Testis (tissue), 5 donors: Measurements from ENCODE around the gene SCAF11. TPM values are rescaled to one million over a fixed set of nuclear protein-coding genes. Genes with fewer than 3 reads are reported as not detected.
"Not testable (repeated sequence)": the region's sequence is repeated elsewhere in the genome, so short reads cannot be mapped to it uniquely, and the experiment has no call there.

Experiments used
- DNase-seq: peaks from one replicate; pipeline ENCODE4 v3.0.0-alpha.2; 2019
- H3K27ac ChIP-seq, 2 donors: fragments of 200-600 bp; sonication (generic); one replicate each; pipeline ENCODE4 v1.5.1; 2019
- H3K27me3 ChIP-seq: fragments of 200-600 bp; sonication (generic); one replicate; pipeline ENCODE4 v1.5.1; 2019
- H3K36me3 ChIP-seq: fragments of 200-600 bp; sonication (generic); one replicate; pipeline ENCODE4 v1.5.1; 2017; ENCODE audit warnings: low read depth; ENCODE audit errors: missing control alignments
- H3K4me1 ChIP-seq: fragments of 200-600 bp; sonication (generic); one replicate; pipeline ENCODE4 v1.5.1; 2019
- H3K4me3 ChIP-seq, 2 donors: fragments of 200-600 bp; sonication (generic); one replicate each; pipeline ENCODE4 v1.5.1; 2017 to 2019
- H3K9me3 ChIP-seq: fragments of 200-600 bp; sonication (generic); one replicate; pipeline ENCODE4 v1.5.1; 2017
- POLR2A ChIP-seq: fragments of 450-650 bp; IDR thresholded peaks from one replicate; pipeline ENCODE4 v1.6.1; 2017; ENCODE audit warnings: antibody characterized with exemption, mild to moderate bottlenecking, moderate library complexity
- WGBS, 2 donors: methylation state at CpG; one replicate each; pipeline ENCODE4 v1.1.5; 2018; 5-methylcytosine and 5-hydroxymethylcytosine counted together
- intact Hi-C: fragments of 100-400 bp; cut with DNase I; formaldehyde crosslinking; loops from one replicate; pipeline ENCODE4 v1.15.1; 2023; ENCODE audit warnings: low total_unique reads
- long read RNA-seq, 2 donors: transcript quantifications; one replicate each; lab custom pipeline, GENCODE V29; 2026
- polyA plus RNA-seq: library from polyadenylated mRNA; stranded (reverse); fragments of 350-450 nt; fragmentation: Illumina TruSeq; extraction: RNeasy Lipid Tissue Mini Kit (QIAGEN cat#74804); gene quantifications from one replicate; pipeline ENCODE4 v1.2.3, GENCODE V29; 2014; ENCODE audit warnings: low read depth, low replicate concordance; ENCODE audit not compliant: insufficient read depth
- total RNA-seq, 2 donors: library from RNA; depleted of rRNA; stranded (reverse); fragments of >200 nt; gene quantifications; one replicate each; pipeline ENCODE4 v1.2.3, GENCODE V29; 2016
- TF ChIP-seq, protein P1 (sequence below), 3 experiments: fragments of 450-650 bp in 2 of 3; fragments of 200-600 bp in 1 of 3; sonication (generic) in 1 of 3; IDR thresholded peaks; one replicate each; pipeline ENCODE4 v1.5.1; 2016 to 2019; ENCODE audit warnings: antibody characterized with exemption in 3 of 3, mild to moderate bottlenecking in 2 of 3, moderate library complexity in 1 of 3

SCAF11 gene
- total RNA-seq (100 to 1,000 TPM; 168 TPM), polyA plus RNA-seq (49.1 TPM)
- long read RNA-seq, donor 1, full-length matches to known transcripts = 13 of 13 reads
- long read RNA-seq, donor 1, partial matches to known transcripts = 0 of 13 reads
- long read RNA-seq, donor 1, other reads (novel, unspliced or antisense) = 0 of 13 reads
- long read RNA-seq, donor 2, full-length matches to known transcripts = 19 of 25 reads
- long read RNA-seq, donor 2, partial matches to known transcripts = 6 of 25 reads
- long read RNA-seq, donor 2, other reads (novel, unspliced or antisense) = 0 of 25 reads

DNA sequence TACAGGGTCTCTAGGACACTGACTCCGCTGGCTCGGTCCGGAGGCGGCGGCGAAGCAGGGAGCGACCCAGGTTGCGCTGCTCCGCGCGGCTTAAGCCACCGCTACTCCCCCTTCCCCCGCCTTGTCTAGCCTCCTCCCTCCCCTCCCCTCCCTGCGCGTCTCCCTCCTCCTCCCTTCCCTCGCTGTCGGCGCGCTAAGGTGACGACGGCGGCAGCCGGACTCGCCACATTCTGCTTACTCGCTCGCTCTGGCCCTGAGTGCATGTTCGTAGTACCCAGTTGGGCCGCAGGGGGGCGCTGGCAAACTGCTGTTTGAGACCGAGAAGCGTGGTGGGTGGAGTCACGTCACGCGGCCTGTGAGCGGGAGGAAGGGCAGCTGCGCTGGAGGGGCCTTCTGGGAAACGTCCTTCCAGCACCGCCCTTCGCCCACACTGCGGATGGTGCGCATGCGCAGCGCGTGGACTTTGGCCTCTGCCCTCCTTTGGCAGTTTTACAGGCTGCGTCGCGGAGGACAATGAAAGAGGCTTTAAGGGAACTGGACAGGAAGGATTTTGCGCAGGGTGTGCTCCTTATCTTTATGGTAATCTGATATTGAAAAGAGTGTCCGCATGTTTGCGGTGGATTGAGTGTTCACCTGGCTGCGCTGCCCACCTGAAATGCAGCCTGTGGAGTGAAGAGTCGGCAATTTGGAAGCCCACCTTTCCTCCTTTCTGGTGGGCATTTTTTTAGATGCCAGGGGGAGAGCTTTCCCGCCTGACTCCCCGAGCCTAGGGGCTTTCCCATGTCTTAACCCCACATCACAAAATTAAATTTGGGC, at the start of gene SCAF11:
Gene SCAF11 (minus strand): TSS at position 107 of the 816 bp plus-strand sequence. CDS start 26,407 bp downstream, outside the sequence.
- TF ChIP-seq, protein P1, sequence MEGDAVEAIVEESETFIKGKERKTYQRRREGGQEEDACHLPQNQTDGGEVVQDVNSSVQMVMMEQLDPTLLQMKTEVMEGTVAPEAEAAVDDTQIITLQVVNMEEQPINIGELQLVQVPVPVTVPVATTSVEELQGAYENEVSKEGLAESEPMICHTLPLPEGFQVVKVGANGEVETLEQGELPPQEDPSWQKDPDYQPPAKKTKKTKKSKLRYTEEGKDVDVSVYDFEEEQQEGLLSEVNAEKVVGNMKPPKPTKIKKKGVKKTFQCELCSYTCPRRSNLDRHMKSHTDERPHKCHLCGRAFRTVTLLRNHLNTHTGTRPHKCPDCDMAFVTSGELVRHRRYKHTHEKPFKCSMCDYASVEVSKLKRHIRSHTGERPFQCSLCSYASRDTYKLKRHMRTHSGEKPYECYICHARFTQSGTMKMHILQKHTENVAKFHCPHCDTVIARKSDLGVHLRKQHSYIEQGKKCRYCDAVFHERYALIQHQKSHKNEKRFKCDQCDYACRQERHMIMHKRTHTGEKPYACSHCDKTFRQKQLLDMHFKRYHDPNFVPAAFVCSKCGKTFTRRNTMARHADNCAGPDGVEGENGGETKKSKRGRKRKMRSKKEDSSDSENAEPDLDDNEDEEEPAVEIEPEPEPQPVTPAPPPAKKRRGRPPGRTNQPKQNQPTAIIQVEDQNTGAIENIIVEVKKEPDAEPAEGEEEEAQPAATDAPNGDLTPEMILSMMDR (IDR thresholded peaks at IDR 0.05) = peak; percentile 98 to 100 (median 100)
- no peak for TF ChIP-seq POLR2A
- 0% methylated on average over 7 to 46 of the region's 54 CpGs for WGBS, 2 donors
- Histone ChIP-seq H3K27me3 (no peaks in the 10 kb centered on the region), H3K9me3 (no peaks in the 10 kb centered on the region), H3K4me3 (peak within 1 kb of the TSS; percentile 92 to 100), H3K36me3 (no peaks in the 10 kb centered on the region), H3K27ac (peak within 1 kb of the TSS; percentile 99 to 100), H3K4me1 (peaks cover 31% of the 10 kb centered on the region)
- DNase-seq = peak; percentile 100
- intact Hi-C loops = no loop called here

DNA sequence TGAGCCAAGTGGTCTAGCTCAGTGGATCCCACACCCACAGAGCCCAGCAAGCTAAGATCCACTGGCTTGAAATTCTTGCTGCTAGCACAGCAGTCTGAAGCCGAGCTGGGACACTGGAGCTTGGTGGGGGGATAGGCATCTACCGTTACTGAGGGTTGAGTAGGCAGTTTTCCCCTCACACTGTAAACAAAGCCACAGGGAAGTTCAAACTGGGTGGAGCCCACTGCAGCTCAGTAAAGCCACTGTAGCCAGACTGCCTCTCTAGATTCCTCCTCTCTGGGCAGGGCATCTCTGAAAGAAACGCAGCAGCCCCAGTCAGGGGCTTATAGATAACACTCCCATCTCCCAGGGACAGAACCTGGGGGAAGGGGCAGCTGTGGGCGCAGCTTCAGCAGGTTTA, 46.7 kb upstream of the SCAF11 start:
- DNase-seq, H3K27me3 ChIP-seq, H3K36me3 ChIP-seq, H3K4me1 ChIP-seq, H3K4me3 ChIP-seq, H3K9me3 ChIP-seq, intact Hi-C loops, H3K27ac ChIP-seq: not testable (repeated sequence)
- 9 to 40% methylated on average over 3 to 4 of the region's 4 CpGs for WGBS, 2 donors

- Histone ChIP-seq H3K27me3 (no peaks in the 10 kb centered on the region), H3K9me3 (no peaks in the 10 kb centered on the region), H3K4me1 (no peaks in the 10 kb centered on the region), H3K27ac (no peak overlapping the region), H3K4me3 (no peak overlapping the region), H3K36me3 (no peaks in the 10 kb centered on the region)
- TF ChIP-seq POLR2A = no peak
- TF ChIP-seq, protein P1 (IDR thresholded peaks at IDR 0.05) = no peak
- DNase-seq = no peak
- intact Hi-C loops = no loop called here
These were observed 36.8 kb upstream of the SCAF11 start for GRCh38 chr12:46027172-46027571.

- no peak for DNase-seq
- no peaks in the 10 kb centered on the region for H3K36me3 ChIP-seq
- H3K9me3 ChIP-seq = no peaks in the 10 kb centered on the region
- no peak overlapping the region for H3K4me3 ChIP-seq
- no peaks in the 10 kb centered on the region for H3K27me3 ChIP-seq
- no peak overlapping the region for H3K27ac ChIP-seq
- TF ChIP-seq, protein P1 (IDR thresholded peaks at IDR 0.05) = no peak
- no peak for TF ChIP-seq POLR2A
- WGBS, 2 donors = 83 to 86% methylated on average over 2 of the region's 2 CpGs
- H3K4me1 ChIP-seq = no peaks in the 10 kb centered on the region
- intact Hi-C loops = no loop called here
These were observed 33.7 kb upstream of the SCAF11 start for GRCh38 chr12:46024099-46024498.

- no peaks in the 10 kb centered on the region for H3K36me3 ChIP-seq
- H3K4me1 ChIP-seq = no peaks in the 10 kb centered on the region
- H3K9me3 ChIP-seq = no peaks in the 10 kb centered on the region
- intact Hi-C loops = no loop called here
- TF ChIP-seq POLR2A = no peak
- TF ChIP-seq, protein P1 (IDR thresholded peaks at IDR 0.05) = no peak
- H3K27ac ChIP-seq = no peak overlapping the region
- H3K27me3 ChIP-seq = no peaks in the 10 kb centered on the region
- DNase-seq = no peak
- H3K4me3 ChIP-seq = no peak overlapping the region
These were observed 30.4 kb upstream of the SCAF11 start for GRCh38 chr12:46020768-46021167.

GRCh38 chr12:46018712-46019111, 28.3 kb upstream of the SCAF11 start:
- 60 to 74% methylated on average over 4 of the region's 4 CpGs for WGBS, 2 donors
- H3K4me3 ChIP-seq, DNase-seq, H3K27me3 ChIP-seq, H3K36me3 ChIP-seq, H3K27ac ChIP-seq, intact Hi-C loops, H3K4me1 ChIP-seq, H3K9me3 ChIP-seq: not testable (repeated sequence)

GRCh38 chr12:46017866-46018375, 27.5 kb upstream of the SCAF11 start:
- intact Hi-C loops = not testable (repeated sequence)

More at GRCh38 chr12:46017866-46018375, 27.5 kb upstream of the SCAF11 start:
- DNase-seq, H3K4me1 ChIP-seq, H3K27me3 ChIP-seq, H3K9me3 ChIP-seq, H3K27ac ChIP-seq, H3K36me3 ChIP-seq: not testable (repeated sequence)
- 53 to 81% methylated on average over 6 to 23 of the region's 33 CpGs for WGBS, 2 donors
- H3K4me3 ChIP-seq = peak overlapping the region in 1 of 2 donors; percentile 48
